IPS-15b (cell line): ENCODE measurements around the gene NADSYN1.
"Not testable (repeated sequence)": the region's sequence is repeated elsewhere in the genome, so short reads cannot be mapped to it uniquely, and the experiment has no call there.

ENCODE experiments used
- H3K27me3 ChIP-seq: one replicate; pipeline ENCODE4 v1.6.1; 2013; ENCODE audit warnings: low read length; ENCODE audit not compliant: control insufficient read depth, insufficient read depth
- H3K36me3 ChIP-seq: one replicate; pipeline ENCODE4 v1.6.1; 2013; ENCODE audit warnings: low read length; ENCODE audit not compliant: control insufficient read depth, insufficient read depth
- H3K4me1 ChIP-seq: one replicate; pipeline ENCODE4 v1.6.1; 2013; ENCODE audit warnings: mild to moderate bottlenecking, low read length; ENCODE audit not compliant: control insufficient read depth, insufficient read depth
- H3K4me3 ChIP-seq: one replicate; pipeline ENCODE4 v1.5.1; 2013; ENCODE audit warnings: low read depth, low read length
- H3K9ac ChIP-seq: one replicate; pipeline ENCODE4 v1.6.1; 2013; ENCODE audit warnings: low read depth, mild to moderate bottlenecking, low read length
- H3K9me3 ChIP-seq: one replicate; pipeline ENCODE4 v1.6.1; 2013; ENCODE audit warnings: mild to moderate bottlenecking, low read length; ENCODE audit not compliant: control insufficient read depth, insufficient read depth

NADSYN1 gene

GRCh38 chr11:71453037-71453917 is at the start of gene NADSYN1:
NADSYN1 (plus strand) TSS chr11:71453203; CDS start chr11:71453297, 94 bp downstream.
- peaks cover 18% of the 10 kb centered on the region for H3K36me3 ChIP-seq
- H3K4me1 ChIP-seq: peaks cover 4% of the 10 kb centered on the region
- no peaks in the 10 kb centered on the region for H3K9me3 ChIP-seq
- H3K4me3 ChIP-seq: peak within 1 kb of the TSS; percentile 75
- peak within 1 kb of the TSS; percentile 68 for H3K9ac ChIP-seq
- no peaks in the 10 kb centered on the region for H3K27me3 ChIP-seq

DNA sequence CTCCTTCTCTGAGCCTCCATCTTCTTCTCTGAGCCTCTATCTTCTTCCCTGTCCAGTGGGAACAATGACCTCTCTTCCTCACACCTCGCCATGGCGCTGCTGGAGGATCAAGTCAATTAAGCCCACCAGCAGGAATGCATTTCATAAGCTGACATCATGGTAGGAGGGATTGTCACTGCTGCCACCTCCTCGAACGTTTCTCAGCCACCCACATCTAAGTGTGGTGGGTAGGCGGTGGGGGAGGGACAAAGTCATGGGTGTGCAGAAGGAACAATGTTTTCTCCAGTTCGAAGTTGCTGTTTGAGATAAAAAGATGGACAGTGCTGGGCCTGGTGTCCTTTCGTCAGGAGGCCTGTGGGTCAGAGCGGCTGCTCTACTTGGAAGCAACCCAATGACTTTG is 48.8 kb upstream of the NADSYN1 start:
- Histone ChIP-seq H3K9me3 (no peaks in the 10 kb centered on the region), H3K4me3 (no peak overlapping the region), H3K27me3 (no peaks in the 10 kb centered on the region), H3K36me3 (no peaks in the 10 kb centered on the region), H3K4me1 (no peaks in the 10 kb centered on the region), H3K9ac (no peak overlapping the region)

DNA sequence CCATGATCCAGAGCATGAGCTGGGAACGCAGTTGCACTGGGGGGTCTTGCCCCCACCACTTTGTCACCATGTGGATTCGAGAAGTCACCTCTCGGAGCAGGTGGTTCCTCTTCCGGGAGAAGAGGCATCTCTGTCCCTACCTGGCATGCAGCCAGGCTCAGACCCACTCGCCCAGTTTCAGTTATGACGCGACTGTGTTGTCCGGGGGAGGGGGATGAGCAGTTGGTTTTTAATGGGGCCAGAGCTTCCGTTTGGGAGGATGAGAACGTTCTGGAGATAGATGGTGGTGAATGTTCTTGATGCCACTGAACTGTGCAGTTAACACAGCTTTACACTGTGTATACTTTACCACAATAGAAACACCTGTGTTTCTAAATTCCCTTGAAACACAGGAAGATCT is 46.3 kb upstream of the NADSYN1 start:
- no peaks in the 10 kb centered on the region for H3K4me1 ChIP-seq
- H3K27me3 ChIP-seq: no peaks in the 10 kb centered on the region
- no peak overlapping the region for H3K9ac ChIP-seq
- H3K9me3 ChIP-seq: no peaks in the 10 kb centered on the region
- no peaks in the 10 kb centered on the region for H3K36me3 ChIP-seq
- no peak overlapping the region for H3K4me3 ChIP-seq

- no peaks in the 10 kb centered on the region for H3K4me1 ChIP-seq
- no peak overlapping the region for H3K9ac ChIP-seq
- no peaks in the 10 kb centered on the region for H3K36me3 ChIP-seq
- no peaks in the 10 kb centered on the region for H3K9me3 ChIP-seq
- no peaks in the 10 kb centered on the region for H3K27me3 ChIP-seq
- H3K4me3 ChIP-seq: no peak overlapping the region
Observed at GRCh38 chr11:71407356-71407755, 45.6 kb upstream of the NADSYN1 start.

GRCh38 chr11:71408826-71409225 is 44.2 kb upstream of the NADSYN1 start:
- H3K27me3 ChIP-seq: no peaks in the 10 kb centered on the region

GRCh38 chr11:71410363-71410966 is 42.5 kb upstream of the NADSYN1 start:
- Histone ChIP-seq H3K36me3 (no peaks in the 10 kb centered on the region), H3K4me1 (no peaks in the 10 kb centered on the region), H3K27me3 (peaks cover 1% of the 10 kb centered on the region), H3K4me3 (no peak overlapping the region), H3K9me3 (no peaks in the 10 kb centered on the region), H3K9ac (no peak overlapping the region)

More at GRCh38 chr11:71408826-71409225, 44.2 kb upstream of the NADSYN1 start:
- H3K36me3 ChIP-seq: no peaks in the 10 kb centered on the region
- no peak overlapping the region for H3K4me3 ChIP-seq
- no peaks in the 10 kb centered on the region for H3K9me3 ChIP-seq
- no peak overlapping the region for H3K9ac ChIP-seq
- H3K4me1 ChIP-seq: no peaks in the 10 kb centered on the region

DNA sequence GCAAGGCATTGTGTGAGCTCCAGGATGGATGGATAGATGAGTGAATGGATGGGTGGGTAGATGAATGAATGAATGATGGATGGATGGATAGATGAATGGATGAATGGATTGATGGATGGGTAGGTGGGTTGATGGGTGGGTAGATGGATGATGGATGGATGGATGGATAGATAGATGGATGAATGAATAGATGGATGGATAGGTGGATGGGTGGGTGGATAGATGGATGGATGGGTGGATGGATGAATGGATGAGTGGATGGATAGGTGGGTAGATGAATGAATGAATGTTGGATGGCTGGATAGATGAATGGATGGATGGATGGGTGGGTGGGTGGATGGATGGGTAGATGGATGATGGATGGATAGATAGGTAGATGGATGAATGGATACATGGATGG is 38.4 kb upstream of the NADSYN1 start:
- Histone ChIP-seq H3K9me3 (no peaks in the 10 kb centered on the region), H3K27me3 (peaks cover 2% of the 10 kb centered on the region), H3K4me1 (no peaks in the 10 kb centered on the region), H3K36me3 (no peaks in the 10 kb centered on the region), H3K4me3 (no peak overlapping the region), H3K9ac (no peak overlapping the region)

- Histone ChIP-seq H3K27me3 (peaks cover 2% of the 10 kb centered on the region), H3K4me3 (no peak overlapping the region), H3K9ac (no peak overlapping the region), H3K36me3 (no peaks in the 10 kb centered on the region), H3K9me3 (no peaks in the 10 kb centered on the region), H3K4me1 (no peaks in the 10 kb centered on the region)
Observed at GRCh38 chr11:71418643-71419042, 34.4 kb upstream of the NADSYN1 start.

DNA sequence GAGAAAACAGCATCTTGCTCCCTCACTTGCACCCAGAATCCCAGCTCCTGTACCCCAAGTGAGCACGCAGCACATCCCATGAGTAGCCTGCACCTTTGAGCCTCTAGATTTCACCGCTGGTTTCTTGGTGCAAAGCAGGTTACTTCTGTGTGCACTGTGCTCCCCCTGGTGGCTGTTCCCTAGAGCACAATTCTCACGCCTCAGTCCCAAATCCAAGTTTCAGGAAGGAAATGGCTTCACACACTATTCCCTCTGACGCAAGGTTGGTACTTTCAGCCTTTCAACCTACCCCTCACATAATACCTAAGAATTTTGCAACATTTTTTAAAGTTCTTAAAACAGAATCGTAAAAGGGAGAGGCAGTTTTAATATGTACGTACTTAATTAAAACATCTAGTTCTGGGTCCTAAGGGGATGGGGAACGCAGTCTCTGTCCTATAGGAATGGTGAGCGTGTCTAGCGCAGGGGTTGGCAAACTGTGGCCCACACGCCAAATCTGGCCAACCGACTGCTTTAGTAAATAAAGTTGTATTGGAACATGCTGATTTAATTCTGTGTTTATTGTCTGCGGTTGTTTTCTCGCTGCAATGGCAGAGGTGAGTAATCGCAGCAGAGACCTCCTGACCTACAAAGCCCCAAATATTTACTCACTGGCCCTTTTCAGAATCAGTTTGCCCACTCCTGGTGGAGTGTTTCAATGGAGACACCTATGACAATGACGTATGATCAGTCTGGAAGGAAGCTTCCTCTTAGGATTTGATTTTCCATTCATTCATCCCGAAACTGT is 32.4 kb upstream of the NADSYN1 start:
- H3K4me3 ChIP-seq: no peak overlapping the region
- H3K36me3 ChIP-seq: no peaks in the 10 kb centered on the region
- no peaks in the 10 kb centered on the region for H3K4me1 ChIP-seq
- H3K9me3 ChIP-seq: no peaks in the 10 kb centered on the region
- no peak overlapping the region for H3K9ac ChIP-seq
- no peaks in the 10 kb centered on the region for H3K27me3 ChIP-seq

DNA sequence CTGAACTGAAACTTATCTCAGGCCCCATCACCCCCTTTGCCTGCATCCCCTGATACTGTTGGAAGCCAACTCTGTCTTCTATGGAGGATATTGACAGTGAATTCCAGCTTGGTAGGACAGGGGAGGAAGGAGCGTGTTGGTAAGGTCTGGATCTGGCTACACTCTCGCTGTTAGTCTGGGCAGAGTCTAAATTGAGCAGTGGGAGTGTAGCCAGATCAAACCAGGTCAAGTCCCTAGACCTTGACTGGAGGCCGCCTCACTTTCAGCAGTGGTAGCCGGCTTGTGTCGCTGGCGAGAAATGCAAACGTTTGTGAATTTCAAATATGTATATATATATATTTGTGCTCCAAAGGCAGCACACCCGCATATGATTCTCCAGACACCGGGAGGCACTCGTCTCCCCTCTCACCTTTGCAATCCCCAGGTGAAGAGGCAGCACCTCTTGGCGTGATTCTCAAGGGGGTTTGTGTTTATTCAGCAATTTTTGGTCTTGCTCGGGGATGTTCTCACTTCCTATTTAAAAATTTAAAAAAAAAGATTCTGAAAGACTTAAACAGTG is 31.5 kb upstream of the NADSYN1 start:
- H3K27me3 ChIP-seq: no peaks in the 10 kb centered on the region
- no peaks in the 10 kb centered on the region for H3K36me3 ChIP-seq
- H3K9ac ChIP-seq: no peak overlapping the region
- H3K9me3 ChIP-seq: no peaks in the 10 kb centered on the region
- H3K4me1 ChIP-seq: no peaks in the 10 kb centered on the region
- H3K4me3 ChIP-seq: no peak overlapping the region

DNA sequence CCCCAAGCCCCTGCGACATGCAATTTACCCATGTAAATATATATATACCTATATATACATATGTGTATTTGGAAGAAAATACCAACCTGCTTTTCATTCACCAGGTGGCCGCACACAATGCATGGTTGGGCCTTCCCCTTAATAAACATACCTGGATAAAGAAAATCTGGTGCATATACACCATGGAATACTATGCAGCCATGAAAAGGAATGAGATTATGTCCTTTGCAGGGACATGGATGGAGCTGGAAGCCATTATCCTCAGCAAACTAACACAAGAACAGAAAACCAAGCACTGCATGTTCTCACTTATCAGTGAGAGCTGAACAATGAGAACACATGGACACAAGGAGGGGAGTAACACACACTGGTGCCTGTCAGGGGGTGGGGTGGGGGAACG is 30.7 kb upstream of the NADSYN1 start:
- H3K36me3 ChIP-seq, H3K9ac ChIP-seq, H3K9me3 ChIP-seq, H3K4me1 ChIP-seq, H3K27me3 ChIP-seq, H3K4me3 ChIP-seq: not testable (repeated sequence)
